GM23338 (cell line): Measurements from ENCODE around the gene PHF21A. TPM values are rescaled to one million over a fixed set of nuclear protein-coding genes. Genes with fewer than 3 reads are reported as not detected.

Experiments used
- ATAC-seq: fragments of 200-7000 bp; cut with Tn5 transposase; 3 replicates; pipeline ENCODE4 v1.9.1; 2020
- DNase-seq: peaks from one replicate; pipeline ENCODE4 v3.0.0-alpha.2; 2015; ENCODE audit warnings: low spot score
- H2AFZ ChIP-seq: fragments of 200-600 bp; sonication (generic); 2 replicates; pipeline ENCODE4 v1.8.0; 2016; ENCODE audit warnings: antibody characterized with exemption, mild to moderate bottlenecking, moderate library complexity
- H3F3A ChIP-seq: fragments of 200-600 bp; sonication (generic); replicated peaks from 2 replicates; pipeline ENCODE4 v1.8.0; 2017; ENCODE audit warnings: antibody characterized with exemption, mixed run types, low read depth
- H3K27ac ChIP-seq: fragments of 200-600 bp; sonication (generic); 2 replicates; pipeline ENCODE4 v1.6.1; 2016; ENCODE audit warnings: low read depth
- H3K27me3 ChIP-seq: fragments of 200-600 bp; sonication (generic); 2 replicates; pipeline ENCODE4 v1.8.0; 2016; ENCODE audit warnings: mild to moderate bottlenecking, mixed run types, moderate library complexity; ENCODE audit not compliant: insufficient read depth
- H3K36me3 ChIP-seq: fragments of 200-600 bp; sonication (generic); 2 replicates; pipeline ENCODE4 v1.8.0; 2016; ENCODE audit warnings: mild to moderate bottlenecking; ENCODE audit not compliant: insufficient read depth
- H3K4me1 ChIP-seq: fragments of 200-600 bp; sonication (generic); 2 replicates; pipeline ENCODE4 v1.8.0; 2016; ENCODE audit warnings: mild to moderate bottlenecking, moderate library complexity; ENCODE audit not compliant: insufficient read depth
- H3K4me2 ChIP-seq: fragments of 200-600 bp; sonication (generic); 2 replicates; pipeline ENCODE4 v1.7.1; 2017; ENCODE audit warnings: mixed run types
- H3K4me3 ChIP-seq: fragments of 200-600 bp; sonication (generic); 2 replicates; pipeline ENCODE4 v1.6.1; 2016; ENCODE audit warnings: mixed run types
- H3K79me2 ChIP-seq: fragments of 200-600 bp; sonication (generic); replicated peaks from 2 replicates; pipeline ENCODE4 v1.8.0; 2017; ENCODE audit warnings: mild to moderate bottlenecking; ENCODE audit not compliant: insufficient read depth
- H3K9me2 ChIP-seq: fragments of 200-600 bp; sonication (generic); 2 replicates; pipeline ENCODE4 v1.8.0; 2017; ENCODE audit not compliant: insufficient read depth
- H4K20me1 ChIP-seq: fragments of 200-600 bp; sonication (generic); replicated peaks from 2 replicates; pipeline ENCODE4 v1.8.0; 2017; ENCODE audit warnings: mild to moderate bottlenecking; ENCODE audit not compliant: insufficient read depth
- H3K27ac Mint-ChIP-seq: 2 replicates; pipeline ENCODE4 v1.8.0; 2020; ENCODE audit warnings: inconsistent platforms, mild to moderate bottlenecking, moderate library complexity, mixed read lengths
- H3K27me3 Mint-ChIP-seq: 3 replicates; pipeline ENCODE4 v1.8.0; 2022; ENCODE audit warnings: low read depth, mild to moderate bottlenecking, moderate library complexity, mixed read lengths, inconsistent platforms; ENCODE audit not compliant: insufficient read depth, poor library complexity
- H3K36me3 Mint-ChIP-seq: 3 replicates; pipeline ENCODE4 v1.8.0; 2021; ENCODE audit warnings: low read depth, mild to moderate bottlenecking, inconsistent platforms, moderate library complexity, mixed read lengths
- H3K4me1 Mint-ChIP-seq: 3 replicates; pipeline ENCODE4 v1.8.0; 2020; ENCODE audit warnings: mild to moderate bottlenecking, inconsistent platforms, mixed read lengths
- H3K4me3 Mint-ChIP-seq: 3 replicates; pipeline ENCODE4 v1.8.0; 2021; ENCODE audit warnings: moderate library complexity, mild to moderate bottlenecking, inconsistent platforms, mixed read lengths
- H3K9me3 Mint-ChIP-seq: 3 replicates; pipeline ENCODE4 v1.8.0; 2020; ENCODE audit warnings: moderate library complexity, mild to moderate bottlenecking, inconsistent platforms, mixed read lengths
- JUNB ChIP-seq: IDR thresholded peaks from one replicate; pipeline ENCODE4 v1.6.1; 2016; ENCODE audit warnings: antibody characterized with exemption; ENCODE audit not compliant: unreplicated experiment
- polyA plus RNA-seq: library from polyadenylated mRNA; unstranded; fragments of >200 nt; fragmentation: Nextera tagmentation; extraction: Ambion mirVana; gene quantifications from 2 replicates; pipeline ENCODE4 v1.2.1, GENCODE V29; 2016
- total RNA-seq: library from RNA; depleted of rRNA; stranded (reverse); fragments of >200 nt; shearing (Covaris generic); gene quantifications from 2 replicates; pipeline ENCODE4 v1.2.3, GENCODE V29; 2014
- TF ChIP-seq, protein P1 (sequence below): fragments of 250-450 bp; sonication (Bioruptor Pico); IDR thresholded peaks from 2 replicates; pipeline ENCODE4 v1.5.0; 2020; ENCODE audit warnings: mild to moderate bottlenecking, moderate library complexity
- TF ChIP-seq, protein P2 (sequence below), 2 experiments: fragments of 200-600 bp in 1 of 2; sonication (generic) in 1 of 2; conservative IDR thresholded peaks; 2 replicates each; pipeline versions ENCODE4 v1.5.1 to v1.6.1; 2016 to 2017; ENCODE audit warnings: antibody characterized with exemption in 2 of 2, low read depth in 2 of 2, mild to moderate bottlenecking in 2 of 2, moderate library complexity in 1 of 2

Gene PHF21A
- total and polyA plus RNA-seq, 2 experiments from 2014 or later: 21.7 to 23.6 TPM

DNA sequence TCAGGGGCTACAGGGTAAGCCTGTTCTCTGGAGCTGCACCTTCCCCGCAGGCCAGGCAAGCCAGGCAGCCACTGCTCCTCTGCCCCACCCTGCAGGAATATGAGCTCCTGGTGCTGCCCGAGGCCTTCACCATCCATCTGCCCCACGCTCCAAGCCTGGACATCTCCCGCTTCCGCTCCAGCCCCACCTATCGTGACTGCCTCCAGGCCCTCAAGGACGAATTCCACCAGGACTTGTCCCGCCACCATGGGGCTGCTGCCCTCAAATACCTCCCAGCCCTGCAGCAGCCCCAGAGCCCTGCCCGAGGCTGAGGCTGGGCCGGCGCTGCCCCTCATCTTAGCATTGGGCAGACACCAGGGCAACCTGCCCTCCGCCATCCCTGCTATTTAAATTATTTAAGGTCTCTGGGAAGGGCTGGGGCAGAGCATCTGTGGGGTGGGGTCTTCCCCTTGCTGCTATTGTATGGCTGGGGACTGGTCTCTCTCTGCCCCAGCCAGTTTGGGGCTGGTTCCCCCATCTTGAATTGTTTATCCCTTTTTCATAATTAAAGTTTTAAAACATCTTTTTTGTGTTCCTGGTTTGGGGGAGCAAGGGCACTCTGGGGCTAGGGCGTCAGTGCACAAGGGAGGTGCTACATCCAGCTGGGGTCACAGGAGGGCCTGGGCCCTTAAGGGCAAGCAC is 192.6 kb downstream of the PHF21A start:
- H3K9me3 Mint-ChIP-seq: no peaks in the 10 kb centered on the region; the same call in 2 of the 3 replicates
- DNase-seq (no peak), ATAC-seq (no peak; the same call in 2 of the 3 replicates)
- Histone ChIP-seq H2AFZ (no peak overlapping the region), H3F3A (0 out of 2 replicates have a peak, but pooled peaks cover 4% of the 10 kb centered on the region), H3K4me1 (peaks cover 5% of the 10 kb centered on the region), H3K27ac (no peak overlapping the region), H3K27me3 (no peaks in the 10 kb centered on the region), H3K9me2 (no peaks in the 10 kb centered on the region), H3K4me2 (no peak overlapping the region), H3K79me2 (peaks cover 12% of the 10 kb centered on the region), H4K20me1 (peaks cover 10% of the 10 kb centered on the region), H3K36me3 (peaks cover 4% of the 10 kb centered on the region; the same call in 1 of the 2 replicates), H3K4me3 (no peak overlapping the region)
- peaks cover 58% of the 10 kb centered on the region for H3K36me3 Mint-ChIP-seq
- peaks cover 13% of the 10 kb centered on the region for H3K27me3 Mint-ChIP-seq
- H3K27ac Mint-ChIP-seq: no peak overlapping the region
- TF ChIP-seq JUNB: no peak
- TF ChIP-seq, protein P1, sequence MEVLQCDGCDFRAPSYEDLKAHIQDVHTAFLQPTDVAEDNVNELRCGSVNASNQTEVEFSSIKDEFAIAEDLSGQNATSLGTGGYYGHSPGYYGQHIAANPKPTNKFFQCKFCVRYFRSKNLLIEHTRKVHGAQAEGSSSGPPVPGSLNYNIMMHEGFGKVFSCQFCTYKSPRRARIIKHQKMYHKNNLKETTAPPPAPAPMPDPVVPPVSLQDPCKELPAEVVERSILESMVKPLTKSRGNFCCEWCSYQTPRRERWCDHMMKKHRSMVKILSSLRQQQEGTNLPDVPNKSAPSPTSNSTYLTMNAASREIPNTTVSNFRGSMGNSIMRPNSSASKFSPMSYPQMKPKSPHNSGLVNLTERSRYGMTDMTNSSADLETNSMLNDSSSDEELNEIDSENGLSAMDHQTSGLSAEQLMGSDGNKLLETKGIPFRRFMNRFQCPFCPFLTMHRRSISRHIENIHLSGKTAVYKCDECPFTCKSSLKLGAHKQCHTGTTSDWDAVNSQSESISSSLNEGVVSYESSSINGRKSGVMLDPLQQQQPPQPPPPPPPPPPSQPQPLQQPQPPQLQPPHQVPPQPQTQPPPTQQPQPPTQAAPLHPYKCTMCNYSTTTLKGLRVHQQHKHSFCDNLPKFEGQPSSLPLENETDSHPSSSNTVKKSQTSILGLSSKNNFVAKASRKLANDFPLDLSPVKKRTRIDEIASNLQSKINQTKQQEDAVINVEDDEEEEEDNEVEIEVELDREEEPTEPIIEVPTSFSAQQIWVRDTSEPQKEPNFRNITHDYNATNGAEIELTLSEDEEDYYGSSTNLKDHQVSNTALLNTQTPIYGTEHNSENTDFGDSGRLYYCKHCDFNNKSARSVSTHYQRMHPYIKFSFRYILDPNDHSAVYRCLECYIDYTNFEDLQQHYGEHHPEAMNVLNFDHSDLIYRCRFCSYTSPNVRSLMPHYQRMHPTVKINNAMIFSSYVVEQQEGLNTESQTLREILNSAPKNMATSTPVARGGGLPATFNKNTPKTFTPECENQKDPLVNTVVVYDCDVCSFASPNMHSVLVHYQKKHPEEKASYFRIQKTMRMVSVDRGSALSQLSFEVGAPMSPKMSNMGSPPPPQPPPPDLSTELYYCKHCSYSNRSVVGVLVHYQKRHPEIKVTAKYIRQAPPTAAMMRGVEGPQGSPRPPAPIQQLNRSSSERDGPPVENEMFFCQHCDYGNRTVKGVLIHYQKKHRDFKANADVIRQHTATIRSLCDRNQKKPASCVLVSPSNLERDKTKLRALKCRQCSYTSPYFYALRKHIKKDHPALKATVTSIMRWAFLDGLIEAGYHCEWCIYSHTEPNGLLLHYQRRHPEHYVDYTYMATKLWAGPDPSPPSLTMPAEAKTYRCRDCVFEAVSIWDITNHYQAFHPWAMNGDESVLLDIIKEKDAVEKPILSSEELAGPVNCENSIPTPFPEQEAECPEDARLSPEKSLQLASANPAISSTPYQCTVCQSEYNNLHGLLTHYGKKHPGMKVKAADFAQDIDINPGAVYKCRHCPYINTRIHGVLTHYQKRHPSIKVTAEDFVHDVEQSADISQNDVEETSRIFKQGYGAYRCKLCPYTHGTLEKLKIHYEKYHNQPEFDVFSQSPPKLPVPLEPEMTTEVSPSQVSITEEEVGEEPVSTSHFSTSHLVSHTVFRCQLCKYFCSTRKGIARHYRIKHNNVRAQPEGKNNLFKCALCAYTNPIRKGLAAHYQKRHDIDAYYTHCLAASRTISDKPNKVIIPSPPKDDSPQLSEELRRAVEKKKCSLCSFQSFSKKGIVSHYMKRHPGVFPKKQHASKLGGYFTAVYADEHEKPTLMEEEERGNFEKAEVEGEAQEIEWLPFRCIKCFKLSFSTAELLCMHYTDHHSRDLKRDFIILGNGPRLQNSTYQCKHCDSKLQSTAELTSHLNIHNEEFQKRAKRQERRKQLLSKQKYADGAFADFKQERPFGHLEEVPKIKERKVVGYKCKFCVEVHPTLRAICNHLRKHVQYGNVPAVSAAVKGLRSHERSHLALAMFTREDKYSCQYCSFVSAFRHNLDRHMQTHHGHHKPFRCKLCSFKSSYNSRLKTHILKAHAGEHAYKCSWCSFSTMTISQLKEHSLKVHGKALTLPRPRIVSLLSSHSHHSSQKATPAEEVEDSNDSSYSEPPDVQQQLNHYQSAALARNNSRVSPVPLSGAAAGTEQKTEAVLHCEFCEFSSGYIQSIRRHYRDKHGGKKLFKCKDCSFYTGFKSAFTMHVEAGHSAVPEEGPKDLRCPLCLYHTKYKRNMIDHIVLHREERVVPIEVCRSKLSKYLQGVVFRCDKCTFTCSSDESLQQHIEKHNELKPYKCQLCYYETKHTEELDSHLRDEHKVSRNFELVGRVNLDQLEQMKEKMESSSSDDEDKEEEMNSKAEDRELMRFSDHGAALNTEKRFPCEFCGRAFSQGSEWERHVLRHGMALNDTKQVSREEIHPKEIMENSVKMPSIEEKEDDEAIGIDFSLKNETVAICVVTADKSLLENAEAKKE (CRISPR knock-in tag): no peak
- no peak overlapping the region; the same call in 2 of the 3 replicates for H3K4me3 Mint-ChIP-seq
- peaks cover 17% of the 10 kb centered on the region for H3K4me1 Mint-ChIP-seq

DNA sequence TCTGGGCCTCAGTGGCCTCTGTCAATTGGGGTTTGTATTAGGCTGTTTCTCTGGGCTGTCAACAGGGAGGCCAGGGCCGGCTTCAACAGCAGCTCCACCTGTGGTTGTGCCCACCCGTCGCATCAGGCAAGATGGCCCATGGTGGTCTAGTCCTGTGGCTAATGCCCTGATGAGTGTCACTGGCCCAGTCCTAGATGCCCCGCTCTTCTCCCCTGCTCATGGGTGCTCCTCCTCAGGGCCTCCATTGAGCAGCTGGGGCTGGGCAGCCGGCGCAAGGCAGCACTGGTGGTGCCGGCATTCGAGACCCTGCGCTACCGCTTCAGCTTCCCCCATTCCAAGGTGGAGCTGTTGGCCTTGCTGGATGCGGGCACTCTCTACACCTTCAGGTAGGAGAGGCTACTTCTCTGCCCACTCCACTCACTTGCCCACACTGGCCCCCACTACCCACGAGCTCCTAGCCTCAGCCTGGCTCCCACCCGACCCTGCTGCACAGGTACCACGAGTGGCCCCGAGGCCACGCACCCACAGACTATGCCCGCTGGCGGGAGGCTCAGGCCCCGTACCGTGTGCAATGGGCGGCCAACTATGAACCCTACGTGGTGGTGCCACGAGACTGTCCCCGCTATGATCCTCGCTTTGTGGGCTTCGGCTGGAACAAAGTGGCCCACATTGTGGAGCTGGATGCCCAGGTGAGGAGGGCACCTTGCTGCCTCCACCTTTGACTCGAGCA is 193.4 kb downstream of the PHF21A start:
- DNase-seq: no peak
- no peak overlapping the region for H3K4me3 ChIP-seq
- no peaks in the 10 kb centered on the region for H3K9me2 ChIP-seq
- H3K36me3 ChIP-seq: no peaks in the 10 kb centered on the region
- no peak overlapping the region for H3K4me2 ChIP-seq
- H4K20me1 ChIP-seq: peaks cover 10% of the 10 kb centered on the region
- ATAC-seq: no peak
- H3K4me3 Mint-ChIP-seq: no peak overlapping the region
- H3F3A ChIP-seq: peaks cover 4% of the 10 kb centered on the region; the same call in 1 of the 2 replicates
- H3K27ac Mint-ChIP-seq: no peak overlapping the region
- peaks cover 7% of the 10 kb centered on the region for H3K4me1 ChIP-seq
- peaks cover 18% of the 10 kb centered on the region for H3K27me3 Mint-ChIP-seq
- H3K36me3 Mint-ChIP-seq: peaks cover 53% of the 10 kb centered on the region
- no peaks in the 10 kb centered on the region; the same call in 2 of the 3 replicates for H3K9me3 Mint-ChIP-seq
- no peak overlapping the region for H2AFZ ChIP-seq
- peaks cover 17% of the 10 kb centered on the region for H3K4me1 Mint-ChIP-seq
- no peak overlapping the region for H3K27ac ChIP-seq
- H3K79me2 ChIP-seq: peaks cover 19% of the 10 kb centered on the region
- H3K27me3 ChIP-seq: no peaks in the 10 kb centered on the region
- no peak for TF ChIP-seq JUNB
- TF ChIP-seq, protein P2, sequence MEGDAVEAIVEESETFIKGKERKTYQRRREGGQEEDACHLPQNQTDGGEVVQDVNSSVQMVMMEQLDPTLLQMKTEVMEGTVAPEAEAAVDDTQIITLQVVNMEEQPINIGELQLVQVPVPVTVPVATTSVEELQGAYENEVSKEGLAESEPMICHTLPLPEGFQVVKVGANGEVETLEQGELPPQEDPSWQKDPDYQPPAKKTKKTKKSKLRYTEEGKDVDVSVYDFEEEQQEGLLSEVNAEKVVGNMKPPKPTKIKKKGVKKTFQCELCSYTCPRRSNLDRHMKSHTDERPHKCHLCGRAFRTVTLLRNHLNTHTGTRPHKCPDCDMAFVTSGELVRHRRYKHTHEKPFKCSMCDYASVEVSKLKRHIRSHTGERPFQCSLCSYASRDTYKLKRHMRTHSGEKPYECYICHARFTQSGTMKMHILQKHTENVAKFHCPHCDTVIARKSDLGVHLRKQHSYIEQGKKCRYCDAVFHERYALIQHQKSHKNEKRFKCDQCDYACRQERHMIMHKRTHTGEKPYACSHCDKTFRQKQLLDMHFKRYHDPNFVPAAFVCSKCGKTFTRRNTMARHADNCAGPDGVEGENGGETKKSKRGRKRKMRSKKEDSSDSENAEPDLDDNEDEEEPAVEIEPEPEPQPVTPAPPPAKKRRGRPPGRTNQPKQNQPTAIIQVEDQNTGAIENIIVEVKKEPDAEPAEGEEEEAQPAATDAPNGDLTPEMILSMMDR (conservative IDR thresholded peaks at IDR 0.05; ENCODE audit: low read depth in 2 of 2): no peak
